ENCODE data around the gene ULK4.

ULK4 gene

DNA sequence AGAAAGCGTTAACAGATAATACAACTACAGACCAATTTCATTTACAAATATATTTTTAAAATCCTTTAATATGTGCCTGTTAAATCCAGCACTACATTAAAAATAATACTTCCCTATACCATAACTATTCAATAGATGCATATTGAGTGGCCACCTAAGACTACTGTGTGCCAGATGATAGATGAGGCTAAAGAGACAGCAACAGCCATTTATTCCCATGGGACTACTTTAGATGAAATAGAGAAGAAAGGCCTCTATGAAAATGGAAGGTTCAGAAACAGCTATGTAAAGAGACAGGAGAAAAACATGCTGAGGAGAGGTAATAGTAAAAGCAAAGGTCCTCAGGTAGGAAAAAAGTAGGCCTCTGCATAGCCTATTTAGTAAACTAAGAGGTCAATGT is 358.1 kb downstream of the ULK4 start:
- Histone ChIP-seq H3K27ac (replicated peaks) (no peak overlapping the region), H3K27me3 (ENCODE audit: insufficient read depth, poor library complexity, severe bottlenecking) (no peaks in the 10 kb centered on the region), H3K4me3 (replicated peaks; ENCODE audit: insufficient read depth, low read length) (no peak overlapping the region)
- no peak for DNase-seq (ENCODE audit: low read depth in 1 of 2, low spot score in 1 of 2)
- TF ChIP-seq, protein P1, sequence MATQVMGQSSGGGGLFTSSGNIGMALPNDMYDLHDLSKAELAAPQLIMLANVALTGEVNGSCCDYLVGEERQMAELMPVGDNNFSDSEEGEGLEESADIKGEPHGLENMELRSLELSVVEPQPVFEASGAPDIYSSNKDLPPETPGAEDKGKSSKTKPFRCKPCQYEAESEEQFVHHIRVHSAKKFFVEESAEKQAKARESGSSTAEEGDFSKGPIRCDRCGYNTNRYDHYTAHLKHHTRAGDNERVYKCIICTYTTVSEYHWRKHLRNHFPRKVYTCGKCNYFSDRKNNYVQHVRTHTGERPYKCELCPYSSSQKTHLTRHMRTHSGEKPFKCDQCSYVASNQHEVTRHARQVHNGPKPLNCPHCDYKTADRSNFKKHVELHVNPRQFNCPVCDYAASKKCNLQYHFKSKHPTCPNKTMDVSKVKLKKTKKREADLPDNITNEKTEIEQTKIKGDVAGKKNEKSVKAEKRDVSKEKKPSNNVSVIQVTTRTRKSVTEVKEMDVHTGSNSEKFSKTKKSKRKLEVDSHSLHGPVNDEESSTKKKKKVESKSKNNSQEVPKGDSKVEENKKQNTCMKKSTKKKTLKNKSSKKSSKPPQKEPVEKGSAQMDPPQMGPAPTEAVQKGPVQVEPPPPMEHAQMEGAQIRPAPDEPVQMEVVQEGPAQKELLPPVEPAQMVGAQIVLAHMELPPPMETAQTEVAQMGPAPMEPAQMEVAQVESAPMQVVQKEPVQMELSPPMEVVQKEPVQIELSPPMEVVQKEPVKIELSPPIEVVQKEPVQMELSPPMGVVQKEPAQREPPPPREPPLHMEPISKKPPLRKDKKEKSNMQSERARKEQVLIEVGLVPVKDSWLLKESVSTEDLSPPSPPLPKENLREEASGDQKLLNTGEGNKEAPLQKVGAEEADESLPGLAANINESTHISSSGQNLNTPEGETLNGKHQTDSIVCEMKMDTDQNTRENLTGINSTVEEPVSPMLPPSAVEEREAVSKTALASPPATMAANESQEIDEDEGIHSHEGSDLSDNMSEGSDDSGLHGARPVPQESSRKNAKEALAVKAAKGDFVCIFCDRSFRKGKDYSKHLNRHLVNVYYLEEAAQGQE (IDR thresholded peaks at IDR 0.05; ENCODE audit: insufficient replicate concordance, low read depth) = no peak
- TF ChIP-seq GABPA (IDR thresholded peaks at IDR 0.05; ENCODE audit: low read depth) = no peak
- TF ChIP-seq POLR2AphosphoS5 (IDR thresholded peaks at IDR 0.05; ENCODE audit: low read depth) = no peak
- no peak for TF ChIP-seq SPI1 (IDR thresholded peaks at IDR 0.05; ENCODE audit: borderline replicate concordance, low read depth)
- no peak for TF ChIP-seq CTCF (IDR thresholded peaks at IDR 0.05; ENCODE audit: insufficient read depth, low read length)

DNA sequence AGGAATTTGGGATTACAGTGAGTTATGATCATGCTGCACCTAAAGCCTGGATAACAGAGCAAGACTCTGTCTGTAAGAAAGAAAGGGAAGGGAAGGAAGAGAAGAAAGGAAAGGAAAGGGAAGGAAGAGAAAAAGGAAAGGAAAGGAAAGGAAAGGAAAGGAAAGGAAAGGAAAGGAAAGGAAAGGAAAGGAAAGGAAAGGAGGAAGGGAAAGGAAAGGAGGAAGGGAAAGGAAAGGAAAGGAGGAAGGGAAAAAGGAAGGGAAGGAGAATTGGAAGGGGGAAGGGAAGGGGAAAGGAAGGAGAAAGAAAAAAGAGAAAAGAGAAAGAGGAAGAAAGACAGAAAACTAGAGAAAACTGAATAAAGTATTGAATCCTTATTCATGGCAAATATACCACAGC is 359.8 kb downstream of the ULK4 start:
- no peak overlapping the region for H3K27ac ChIP-seq (replicated peaks)
- DNase-seq (ENCODE audit: low read depth in 1 of 2, low spot score in 1 of 2) = no peak
- TF ChIP-seq SPI1 (IDR thresholded peaks at IDR 0.05; ENCODE audit: borderline replicate concordance, low read depth) (no peak), GABPA (IDR thresholded peaks at IDR 0.05; ENCODE audit: low read depth) (no peak), CTCF (IDR thresholded peaks at IDR 0.05; ENCODE audit: insufficient read depth, low read length) (no peak), POLR2AphosphoS5 (IDR thresholded peaks at IDR 0.05; ENCODE audit: low read depth) (no peak)
- TF ChIP-seq, protein P1 (IDR thresholded peaks at IDR 0.05; ENCODE audit: insufficient replicate concordance, low read depth) = no peak
- H3K27me3 ChIP-seq (ENCODE audit: insufficient read depth, poor library complexity, severe bottlenecking) = no peaks in the 10 kb centered on the region
- no peak overlapping the region for H3K4me3 ChIP-seq (replicated peaks; ENCODE audit: insufficient read depth, low read length)

- no peak for DNase-seq (ENCODE audit: low read depth in 1 of 2, low spot score in 1 of 2)
- Histone ChIP-seq H3K27ac (replicated peaks) (no peak overlapping the region), H3K4me3 (replicated peaks; ENCODE audit: insufficient read depth, low read length) (no peak overlapping the region), H3K27me3 (ENCODE audit: insufficient read depth, poor library complexity, severe bottlenecking) (no peaks in the 10 kb centered on the region)
- TF ChIP-seq, protein P1 (IDR thresholded peaks at IDR 0.05; ENCODE audit: insufficient replicate concordance, low read depth) = no peak
- TF ChIP-seq CTCF (IDR thresholded peaks at IDR 0.05; ENCODE audit: insufficient read depth, low read length) (no peak), SPI1 (IDR thresholded peaks at IDR 0.05; ENCODE audit: borderline replicate concordance, low read depth) (no peak), GABPA (IDR thresholded peaks at IDR 0.05; ENCODE audit: low read depth) (no peak), POLR2AphosphoS5 (IDR thresholded peaks at IDR 0.05; ENCODE audit: low read depth) (no peak)
Observed at GRCh38 chr3:41601404-41601987, 360.4 kb downstream of the ULK4 start.
